GM19372 (cell line): ENCODE data around the gene DAG1.

Source experiments
- ATAC-seq: cut with Tn5 transposase; IDR thresholded peaks from one replicate; pipeline ENCODE4 v1.9.1; 2021; ENCODE audit warnings: mild to moderate bottlenecking, low read depth, moderate library complexity; ENCODE audit not compliant: unreplicated experiment

DAG1 gene

DNA sequence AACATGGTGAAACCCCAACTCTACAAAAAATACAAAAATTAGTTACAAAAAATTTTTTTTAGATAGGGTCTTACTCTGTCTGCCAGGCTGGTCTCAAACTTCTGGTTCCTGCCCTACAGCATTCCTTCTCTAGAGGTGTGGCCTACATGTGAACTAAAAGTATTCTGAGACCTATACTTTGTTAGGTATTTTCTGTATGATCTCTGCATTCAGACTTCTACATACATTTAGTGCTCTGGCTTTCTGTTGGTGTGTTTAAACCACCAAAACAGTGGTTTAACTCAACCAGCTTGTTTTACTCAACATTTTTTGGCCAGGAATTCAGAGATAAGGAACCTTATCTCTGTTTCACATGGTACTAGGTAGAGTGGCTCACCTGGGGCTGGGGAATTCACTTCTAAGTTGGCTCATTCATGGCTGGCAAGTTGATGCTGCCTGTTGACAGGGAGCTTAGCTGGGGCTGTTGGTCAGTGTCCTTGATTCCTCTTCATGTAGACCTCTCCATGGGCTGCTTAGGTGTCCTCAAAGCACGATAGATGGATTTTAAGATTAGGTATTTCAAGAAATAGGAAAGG, 42.8 kb downstream of the DAG1 start:
- no peak for ATAC-seq

DNA sequence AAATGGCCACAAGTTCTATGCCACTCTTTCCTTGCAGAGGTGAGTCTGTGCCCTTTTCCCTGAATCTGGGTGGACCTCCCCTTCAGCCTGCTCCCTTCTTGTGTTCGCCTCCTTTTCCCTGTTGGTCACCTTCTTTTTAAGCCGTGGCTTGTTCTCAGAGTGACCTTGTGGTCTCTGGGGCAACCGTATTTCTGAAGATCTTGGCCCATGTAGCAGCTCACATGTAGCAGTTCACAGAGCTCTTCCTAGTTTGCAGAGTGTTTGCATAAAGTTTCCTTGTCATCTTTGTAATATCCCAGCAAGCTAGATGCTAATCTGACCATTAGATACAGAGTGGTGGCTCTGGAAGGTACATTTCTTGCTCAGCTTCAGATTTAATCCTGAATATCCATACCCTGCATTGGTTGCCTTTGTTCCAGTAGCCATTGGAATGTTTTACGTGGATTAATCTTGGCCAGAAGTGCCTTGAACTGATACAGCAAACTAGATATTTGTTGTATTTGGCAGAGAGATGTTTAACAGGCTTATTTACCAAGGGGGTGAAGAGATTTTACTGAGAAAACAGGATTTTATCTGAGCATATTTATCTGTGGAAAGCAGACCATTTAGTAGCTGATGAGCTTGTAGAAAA, 43.5 kb downstream of the DAG1 start:
- no peak for ATAC-seq

DNA sequence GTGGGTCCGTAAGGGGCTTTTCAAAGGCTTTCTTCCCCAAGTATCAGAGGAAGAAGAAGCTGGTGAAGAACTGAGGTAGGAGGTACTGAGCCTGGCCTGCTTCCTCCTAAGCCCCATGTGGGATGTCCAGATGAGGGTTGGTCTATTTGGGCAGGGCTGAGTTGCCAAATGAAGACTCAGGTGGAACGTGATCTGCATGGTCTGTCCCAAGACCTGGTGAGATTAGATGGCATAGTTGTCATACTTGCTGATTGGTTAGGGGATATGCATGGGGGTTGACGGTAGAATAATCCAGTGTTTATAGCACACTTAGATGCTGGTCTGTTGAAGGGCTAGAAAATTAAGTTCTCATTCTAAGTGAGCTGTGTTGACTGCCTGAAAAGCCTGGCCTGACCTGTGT, 47.9 kb downstream of the DAG1 start:
- ATAC-seq, result no peak

DNA sequence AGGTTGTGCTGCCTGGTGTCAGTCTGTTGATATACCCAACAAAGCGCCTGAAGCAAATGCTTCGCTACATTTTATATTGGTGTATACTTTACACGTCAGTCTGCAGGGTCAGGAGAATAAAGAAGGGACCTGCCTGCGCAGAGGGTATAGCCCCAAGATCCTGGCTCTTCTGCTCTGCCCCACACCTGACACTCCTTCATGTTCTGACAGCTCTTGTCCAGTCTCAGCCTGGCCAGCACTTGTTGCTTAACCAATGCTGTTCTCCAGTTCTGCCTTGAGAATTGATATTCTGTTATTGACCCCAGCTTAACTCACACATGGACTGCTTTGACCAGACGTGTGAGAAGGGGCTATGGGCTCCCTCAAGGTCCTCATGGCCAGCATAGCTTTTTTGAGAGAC, 48.4 kb downstream of the DAG1 start:
- no peak for ATAC-seq

DNA sequence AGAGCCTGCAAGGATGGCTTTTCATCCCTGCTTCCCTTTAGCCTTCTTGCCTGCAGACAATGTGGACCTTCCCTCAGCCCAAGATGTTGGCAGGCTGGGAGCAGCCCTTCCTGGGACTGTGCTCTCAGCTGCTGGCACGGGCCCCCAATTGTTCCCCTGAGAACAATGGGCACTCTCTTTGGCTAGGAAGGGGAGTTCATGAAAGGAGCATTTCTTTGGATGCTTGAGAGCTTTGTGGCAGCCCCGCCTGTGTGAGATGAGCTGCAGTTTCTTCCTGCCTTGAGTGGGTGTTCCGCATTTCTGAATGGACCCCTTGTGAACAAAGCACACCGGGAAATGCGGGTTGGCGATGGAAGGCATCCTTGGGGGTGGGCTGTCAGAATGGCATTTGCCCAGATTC, 49.2 kb downstream of the DAG1 start:
- no peak for ATAC-seq

DNA sequence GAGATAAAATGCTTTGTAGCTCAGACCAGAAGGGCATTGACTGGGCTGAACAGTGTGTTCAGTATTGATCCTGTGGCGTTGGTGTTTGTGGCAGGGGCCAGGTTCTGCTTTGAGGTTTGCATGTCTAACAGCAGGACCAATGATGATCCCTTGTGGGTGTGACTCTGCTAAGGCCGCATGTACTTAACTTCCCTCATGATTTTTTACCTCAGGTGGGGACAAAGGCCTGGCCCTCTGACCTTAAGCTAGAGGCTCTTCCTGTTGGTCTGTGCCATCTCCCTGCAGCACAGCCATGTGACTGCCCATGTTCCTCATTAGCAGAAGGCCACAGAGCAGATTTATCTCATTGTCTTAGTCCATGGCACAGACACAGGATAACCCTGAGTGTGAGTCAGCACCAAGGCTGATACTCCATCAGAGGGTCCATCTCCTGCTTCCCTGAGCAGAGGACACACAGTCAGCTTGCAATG, 49.9 kb downstream of the DAG1 start:
- ATAC-seq, result no peak

DNA sequence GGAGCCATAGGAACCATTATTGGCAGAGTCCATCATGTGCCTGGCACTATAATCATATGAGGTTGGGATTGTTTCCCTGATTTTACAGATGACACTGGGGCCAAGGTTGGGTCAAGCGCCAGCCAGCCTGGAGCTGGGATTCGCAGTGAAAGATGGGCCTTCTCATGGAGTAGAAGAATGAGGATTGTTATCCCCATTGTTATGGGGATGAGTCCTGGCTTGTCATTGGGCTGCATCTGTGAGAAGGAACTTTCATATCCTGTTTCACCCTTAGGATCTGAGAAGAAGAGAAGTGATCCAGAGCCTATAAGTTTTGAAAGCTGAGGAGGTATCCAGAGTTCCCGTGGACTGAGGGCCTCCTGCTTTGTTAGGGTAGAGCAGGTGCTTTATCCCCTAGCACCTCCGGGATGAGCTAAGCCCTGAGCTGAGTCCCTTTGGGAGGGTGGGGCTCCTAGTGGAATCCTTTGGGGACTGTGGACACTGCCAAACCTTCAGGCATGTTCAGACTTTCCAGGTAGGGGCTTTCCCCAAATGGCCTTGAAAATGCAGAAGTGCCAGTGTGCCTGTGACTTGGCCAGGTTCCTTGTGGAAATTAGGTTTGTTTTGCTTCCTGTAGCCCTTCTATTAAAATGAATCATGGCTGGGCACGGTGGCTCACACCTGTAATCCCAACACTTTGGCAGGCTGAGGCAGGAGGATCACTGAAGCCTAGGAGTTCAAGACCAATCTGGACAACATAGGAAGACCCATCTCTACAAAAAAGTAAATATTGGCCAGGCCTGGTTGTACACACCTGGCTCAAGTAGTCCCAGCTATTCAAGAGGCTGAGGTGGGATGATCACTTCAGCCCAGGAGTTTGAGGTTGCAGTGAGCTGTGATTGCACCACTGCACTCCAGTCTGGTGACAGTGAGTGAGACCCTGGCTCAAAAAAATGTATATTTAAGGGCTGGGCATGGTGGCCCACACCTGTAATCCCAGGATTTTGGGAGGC, 54.0 kb downstream of the DAG1 start:
- no peak for ATAC-seq

DNA sequence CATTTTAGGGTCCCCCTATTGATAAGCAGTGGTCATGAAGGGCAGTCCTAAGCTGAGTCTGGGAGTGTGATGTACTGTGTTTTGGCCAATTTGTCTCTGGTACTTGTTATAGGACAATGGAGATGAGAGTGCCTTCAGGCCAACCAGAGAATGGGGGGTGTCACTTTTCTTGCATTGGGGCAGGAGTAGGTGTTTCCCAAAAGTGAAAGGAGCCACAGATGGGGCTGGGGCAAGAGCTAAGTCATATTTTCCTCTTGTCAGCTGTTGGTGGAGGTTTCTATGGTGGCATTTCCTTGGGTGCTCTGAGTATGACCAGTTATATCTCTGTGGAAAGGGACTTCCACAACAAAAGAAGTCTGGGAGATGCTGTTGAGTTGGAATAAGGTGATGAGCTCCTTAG, 59.5 kb downstream of the DAG1 start:
- no peak for ATAC-seq

DNA sequence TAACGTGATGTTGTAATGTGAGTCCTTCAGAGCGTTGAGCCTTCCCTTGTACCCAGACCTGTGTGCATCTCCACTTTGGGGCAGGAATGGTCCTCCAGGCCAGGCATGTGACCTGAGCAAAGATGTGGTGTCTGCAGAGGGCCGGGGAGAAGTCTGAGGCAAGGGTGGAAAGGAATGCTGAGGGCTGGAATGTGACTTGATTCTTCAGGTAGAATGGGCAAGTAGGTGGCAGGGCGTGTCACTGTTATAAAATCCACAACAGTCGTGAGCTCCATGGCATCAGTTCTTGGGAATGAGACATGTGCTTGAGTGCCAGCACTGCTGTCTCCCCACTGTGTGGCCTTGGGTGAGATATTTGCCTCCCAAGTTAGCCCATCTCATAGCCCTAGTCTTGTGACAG, 60.2 kb downstream of the DAG1 start:
- no peak for ATAC-seq

DNA sequence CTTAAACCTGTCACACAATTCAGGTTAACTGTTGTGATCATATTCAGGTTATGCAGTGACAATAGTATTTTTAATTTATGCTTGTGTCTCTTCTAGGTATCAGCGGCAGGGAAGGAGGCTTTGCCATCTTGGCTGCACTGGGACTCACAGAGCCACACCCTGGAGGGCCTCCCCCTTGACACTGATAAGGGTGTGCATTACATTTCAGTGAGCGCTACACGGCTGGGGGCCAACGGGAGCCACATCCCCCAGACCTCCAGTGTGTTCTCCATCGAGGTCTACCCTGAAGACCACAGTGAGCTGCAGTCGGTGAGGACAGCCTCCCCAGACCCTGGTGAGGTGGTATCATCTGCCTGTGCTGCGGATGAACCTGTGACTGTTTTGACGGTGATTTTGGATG, 60.6 kb downstream of the DAG1 start:
- ATAC-seq, result no peak

DNA sequence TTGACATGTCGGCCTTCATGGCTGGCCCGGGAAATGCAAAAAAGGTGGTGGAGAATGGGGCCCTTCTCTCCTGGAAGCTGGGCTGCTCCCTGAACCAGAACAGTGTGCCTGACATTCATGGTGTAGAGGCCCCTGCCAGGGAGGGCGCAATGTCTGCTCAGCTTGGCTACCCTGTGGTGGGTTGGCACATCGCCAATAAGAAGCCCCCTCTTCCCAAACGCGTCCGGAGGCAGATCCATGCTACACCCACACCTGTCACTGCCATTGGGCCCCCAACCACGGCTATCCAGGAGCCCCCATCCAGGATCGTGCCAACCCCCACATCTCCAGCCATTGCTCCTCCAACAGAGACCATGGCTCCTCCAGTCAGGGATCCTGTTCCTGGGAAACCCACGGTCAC, 61.2 kb downstream of the DAG1 start:
- no peak for ATAC-seq

DNA sequence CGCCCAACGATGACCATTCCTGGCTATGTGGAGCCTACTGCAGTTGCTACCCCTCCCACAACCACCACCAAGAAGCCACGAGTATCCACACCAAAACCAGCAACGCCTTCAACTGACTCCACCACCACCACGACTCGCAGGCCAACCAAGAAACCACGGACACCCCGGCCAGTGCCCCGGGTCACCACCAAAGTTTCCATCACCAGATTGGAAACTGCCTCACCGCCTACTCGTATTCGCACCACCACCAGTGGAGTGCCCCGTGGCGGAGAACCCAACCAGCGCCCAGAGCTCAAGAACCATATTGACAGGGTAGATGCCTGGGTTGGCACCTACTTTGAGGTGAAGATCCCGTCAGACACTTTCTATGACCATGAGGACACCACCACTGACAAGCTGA, 61.6 kb downstream of the DAG1 start:
- ATAC-seq, result no peak

DNA sequence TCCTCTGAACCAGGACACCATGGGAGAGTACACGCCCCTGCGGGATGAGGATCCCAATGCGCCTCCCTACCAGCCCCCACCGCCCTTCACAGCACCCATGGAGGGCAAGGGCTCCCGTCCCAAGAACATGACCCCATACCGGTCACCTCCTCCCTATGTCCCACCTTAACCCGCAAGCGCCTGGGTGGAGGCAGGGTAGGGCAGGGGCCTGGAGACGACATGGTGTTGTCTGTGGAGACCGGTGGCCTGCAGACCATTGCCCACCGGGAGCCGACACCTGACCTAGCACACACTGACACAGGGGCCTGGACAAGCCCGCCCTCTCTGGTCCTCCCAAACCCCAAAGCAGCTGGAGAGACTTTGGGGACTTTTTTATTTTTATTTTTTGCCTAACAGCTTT, 63.0 kb downstream of the DAG1 start:
- no peak for ATAC-seq

DNA sequence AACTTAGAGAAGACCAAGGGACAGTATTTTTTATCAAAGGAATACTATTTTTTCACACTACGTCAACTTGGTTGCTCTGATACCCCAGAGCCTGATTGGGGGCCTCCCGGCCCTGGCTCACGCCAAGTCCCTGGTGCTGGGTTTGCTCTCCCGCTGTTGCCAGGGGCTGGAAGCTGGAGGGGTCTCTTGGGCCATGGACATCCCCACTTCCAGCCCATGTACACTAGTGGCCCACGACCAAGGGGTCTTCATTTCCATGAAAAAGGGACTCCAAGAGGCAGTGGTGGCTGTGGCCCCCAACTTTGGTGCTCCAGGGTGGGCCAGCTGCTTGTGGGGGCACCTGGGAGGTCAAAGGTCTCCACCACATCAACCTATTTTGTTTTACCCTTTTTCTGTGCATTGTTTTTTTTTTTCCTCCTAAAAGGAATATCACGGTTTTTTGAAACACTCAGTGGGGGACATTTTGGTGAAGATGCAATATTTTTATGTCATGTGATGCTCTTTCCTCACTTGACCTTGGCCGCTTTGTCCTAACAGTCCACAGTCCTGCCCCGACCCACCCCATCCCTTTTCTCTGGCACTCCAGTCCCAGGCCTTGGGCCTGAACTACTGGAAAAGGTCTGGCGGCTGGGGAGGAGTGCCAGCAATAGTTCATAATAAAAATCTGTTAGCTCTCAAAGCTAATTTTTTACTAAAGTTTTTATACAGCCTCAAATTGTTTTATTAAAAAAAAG, 63.9 kb downstream of the DAG1 start:
- no peak for ATAC-seq

DNA sequence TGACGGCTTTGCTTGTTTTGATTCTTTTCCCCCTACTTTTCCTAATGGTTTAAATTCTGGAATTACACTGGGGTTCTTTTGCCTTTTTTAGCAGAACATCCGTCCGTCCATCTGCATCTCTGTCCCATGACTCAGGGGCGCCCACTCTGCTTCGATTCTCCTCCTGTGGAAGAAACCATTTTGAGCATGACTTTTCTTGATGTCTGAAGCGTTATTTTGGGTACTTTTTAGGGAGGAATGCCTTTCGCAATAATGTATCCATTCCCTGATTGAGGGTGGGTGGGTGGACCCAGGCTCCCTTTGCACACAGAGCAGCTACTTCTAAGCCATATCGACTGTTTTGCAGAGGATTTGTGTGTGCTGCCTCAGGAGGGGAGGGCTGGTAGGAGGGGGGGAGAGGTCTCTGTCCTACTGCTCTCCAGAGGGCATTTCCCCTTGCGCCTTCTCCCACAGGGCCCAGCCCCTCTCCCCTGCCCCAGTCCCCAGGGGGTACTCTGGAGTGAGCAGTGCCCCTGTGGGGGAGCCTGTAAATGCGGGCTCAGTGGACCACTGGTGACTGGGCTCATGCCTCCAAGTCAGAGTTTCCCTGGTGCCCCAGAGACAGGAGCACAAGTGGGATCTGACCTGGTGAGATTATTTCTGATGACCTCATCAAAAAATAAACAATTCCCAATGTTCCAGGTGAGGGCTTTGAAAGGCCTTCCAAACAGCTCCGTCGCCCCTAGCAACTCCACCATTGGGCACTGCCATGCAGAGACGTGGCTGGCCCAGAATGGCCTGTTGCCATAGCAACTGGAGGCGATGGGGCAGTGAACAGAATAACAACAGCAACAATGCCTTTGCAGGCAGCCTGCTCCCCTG, 64.7 kb downstream of the DAG1 start:
- no peak for ATAC-seq

DNA sequence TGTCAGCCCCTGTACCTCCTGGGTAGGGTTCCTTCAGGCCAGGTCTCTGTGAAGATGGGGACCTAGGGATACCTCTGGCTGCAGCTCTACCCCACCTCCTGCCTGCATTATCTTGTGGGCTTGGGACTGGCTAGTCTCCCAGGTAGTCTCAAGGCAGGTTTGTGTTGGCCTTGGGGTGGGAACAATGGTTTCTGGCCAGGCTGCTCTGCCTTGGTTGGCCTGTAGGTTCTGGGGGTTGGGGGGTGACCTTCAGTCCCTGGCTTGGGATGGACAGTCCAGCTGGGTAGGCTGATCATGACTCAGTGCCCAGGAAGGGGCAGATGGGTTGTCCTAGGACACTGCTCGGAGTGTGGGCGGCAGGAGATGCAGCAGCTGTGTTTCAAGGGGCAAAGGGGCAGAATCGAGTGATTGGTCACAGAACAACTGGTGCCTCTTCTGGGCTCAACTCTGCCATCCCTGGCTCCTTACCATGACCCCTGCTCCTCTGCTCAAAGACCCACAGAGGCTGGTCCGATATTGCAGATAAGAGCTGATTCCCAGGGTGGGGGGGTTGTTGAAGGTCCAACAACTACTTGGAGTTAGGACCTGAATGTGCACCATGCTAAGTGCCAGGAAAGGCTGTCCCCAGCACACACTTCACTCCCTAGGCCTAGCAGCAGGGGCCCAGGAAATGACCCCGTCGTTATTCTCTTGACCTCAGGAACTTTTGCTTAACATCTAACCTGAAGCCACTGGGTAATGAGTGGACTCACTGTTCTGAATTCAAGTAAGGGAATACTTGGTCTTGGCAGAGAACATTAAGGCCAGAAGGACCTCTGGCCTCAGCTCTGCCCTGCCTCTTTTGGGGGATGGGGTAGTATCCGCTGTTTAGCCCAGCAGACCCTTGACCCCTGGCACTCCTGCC, 66.2 kb downstream of the DAG1 start:
- no peak for ATAC-seq

DNA sequence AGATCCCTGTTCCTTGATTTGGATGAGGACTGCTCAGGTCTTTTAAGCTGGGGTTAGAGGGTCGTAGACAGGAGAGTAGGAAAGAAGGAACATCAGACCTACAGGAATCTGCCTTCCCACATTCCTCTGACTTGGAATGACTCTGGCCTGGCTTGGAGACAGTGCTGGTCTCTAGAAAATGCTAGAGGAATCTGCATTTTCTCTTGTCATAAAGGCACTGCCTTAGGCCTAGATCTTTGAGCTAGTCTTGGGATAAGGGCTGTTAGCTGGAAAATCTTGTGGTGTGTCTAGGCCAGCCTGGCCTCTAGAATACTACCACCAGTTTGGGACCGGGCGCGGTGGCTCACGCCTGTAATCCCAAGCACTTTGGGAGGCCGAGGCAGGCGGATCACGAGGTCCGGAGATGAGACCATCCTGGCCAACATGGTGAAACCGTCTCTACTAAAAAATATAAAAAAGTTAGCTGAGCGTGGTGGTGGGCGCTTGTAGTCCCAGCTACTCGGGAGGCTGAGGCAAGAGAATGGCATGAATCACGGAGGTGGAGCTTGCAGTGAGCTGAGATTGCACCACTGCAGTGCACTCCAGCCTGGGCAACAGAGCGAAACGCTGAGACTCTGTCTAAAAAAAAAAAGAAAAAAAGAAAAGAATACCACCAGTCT, 66.9 kb downstream of the DAG1 start:
- ATAC-seq, result no peak
